Measurements from ENCODE around the gene SULT1C4.
"Not testable (repeated sequence)": the region's sequence is repeated elsewhere in the genome, so short reads cannot be mapped to it uniquely, and the experiment has no call there.

DNA sequence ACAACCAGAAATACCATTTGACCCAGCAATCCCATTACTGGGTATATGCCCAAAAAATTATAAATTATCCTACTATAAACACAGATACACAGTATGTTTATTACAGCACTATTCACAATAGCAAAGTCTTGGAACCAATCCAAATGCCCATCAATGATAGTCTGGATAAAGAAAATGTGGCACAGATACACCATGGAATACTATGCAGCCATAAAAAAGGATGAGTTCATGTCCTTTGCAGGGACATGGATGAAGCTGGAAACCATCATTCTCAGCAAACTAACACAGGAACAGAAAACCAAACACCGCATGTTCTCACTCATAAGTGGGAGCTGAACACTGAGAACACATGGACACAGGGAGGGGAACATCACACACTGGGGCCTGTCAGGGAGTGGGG, 57.8 kb downstream of the SULT1C4 start:
- TF ChIP-seq, protein P1, sequence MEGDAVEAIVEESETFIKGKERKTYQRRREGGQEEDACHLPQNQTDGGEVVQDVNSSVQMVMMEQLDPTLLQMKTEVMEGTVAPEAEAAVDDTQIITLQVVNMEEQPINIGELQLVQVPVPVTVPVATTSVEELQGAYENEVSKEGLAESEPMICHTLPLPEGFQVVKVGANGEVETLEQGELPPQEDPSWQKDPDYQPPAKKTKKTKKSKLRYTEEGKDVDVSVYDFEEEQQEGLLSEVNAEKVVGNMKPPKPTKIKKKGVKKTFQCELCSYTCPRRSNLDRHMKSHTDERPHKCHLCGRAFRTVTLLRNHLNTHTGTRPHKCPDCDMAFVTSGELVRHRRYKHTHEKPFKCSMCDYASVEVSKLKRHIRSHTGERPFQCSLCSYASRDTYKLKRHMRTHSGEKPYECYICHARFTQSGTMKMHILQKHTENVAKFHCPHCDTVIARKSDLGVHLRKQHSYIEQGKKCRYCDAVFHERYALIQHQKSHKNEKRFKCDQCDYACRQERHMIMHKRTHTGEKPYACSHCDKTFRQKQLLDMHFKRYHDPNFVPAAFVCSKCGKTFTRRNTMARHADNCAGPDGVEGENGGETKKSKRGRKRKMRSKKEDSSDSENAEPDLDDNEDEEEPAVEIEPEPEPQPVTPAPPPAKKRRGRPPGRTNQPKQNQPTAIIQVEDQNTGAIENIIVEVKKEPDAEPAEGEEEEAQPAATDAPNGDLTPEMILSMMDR (IDR thresholded peaks at IDR 0.05) = not testable (repeated sequence)
- not testable (repeated sequence) for TF ChIP-seq POLR2A (IDR thresholded peaks at IDR 0.05)

Measured in esophagus squamous epithelium (tissue), 4 donors.